Neuron (in vitro differentiated cells): Measurements from ENCODE around the gene KRTAP4-11.
"Not testable (repeated sequence)": the region's sequence is repeated elsewhere in the genome, so short reads cannot be mapped to it uniquely, and the experiment has no call there.

Source experiments
- H2AFZ ChIP-seq: one replicate; pipeline ENCODE4 v1.6.1; 2013; ENCODE audit warnings: low read depth, mild to moderate bottlenecking, inconsistent platforms, low read length, moderate library complexity
- H3K27me3 ChIP-seq: one replicate; pipeline ENCODE4 v1.6.1; 2013; ENCODE audit warnings: low read length; ENCODE audit not compliant: insufficient read depth
- H3K36me3 ChIP-seq: one replicate; pipeline ENCODE4 v1.6.1; 2013; ENCODE audit warnings: low read length; ENCODE audit not compliant: insufficient read depth
- H3K4me1 ChIP-seq: one replicate; pipeline ENCODE4 v1.6.1; 2013; ENCODE audit warnings: low read length; ENCODE audit not compliant: insufficient read depth
- H3K4me3 ChIP-seq: 2 replicates; pipeline ENCODE4 v1.5.1; 2013; ENCODE audit warnings: mild to moderate bottlenecking, low read length, moderate library complexity
- H3K9me3 ChIP-seq: one replicate; pipeline ENCODE4 v1.6.1; 2013; ENCODE audit warnings: low read length

The KRTAP4-11 gene

DNA sequence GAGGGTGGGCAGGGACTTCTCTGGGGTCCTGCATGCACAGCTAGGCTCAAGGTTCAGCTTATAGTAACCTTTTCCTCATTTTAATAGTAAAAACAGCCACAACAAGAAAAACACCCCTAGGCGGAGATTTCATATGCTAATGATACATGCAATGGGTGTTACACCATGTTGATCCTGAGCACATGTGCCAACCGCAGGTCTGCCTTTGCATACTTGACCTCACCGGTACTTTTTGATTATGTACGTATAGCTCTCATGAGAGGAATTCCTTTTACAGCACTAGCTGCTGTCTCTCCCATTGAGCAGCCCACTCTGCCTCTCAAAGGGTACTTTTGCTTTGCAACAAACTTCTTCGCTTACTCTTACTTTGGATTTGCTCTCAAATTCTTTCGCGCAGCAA, 22.1 kb downstream of the KRTAP4-11 start:
- Histone ChIP-seq H3K36me3 (no peaks in the 10 kb centered on the region), H3K27me3 (peaks cover 3% of the 10 kb centered on the region), H3K4me3 (no peak overlapping the region), H3K4me1 (no peaks in the 10 kb centered on the region), H3K9me3 (no peaks in the 10 kb centered on the region), H2AFZ (no peak overlapping the region)

- H3K4me3 ChIP-seq, H3K4me1 ChIP-seq, H3K27me3 ChIP-seq, H3K9me3 ChIP-seq, H3K36me3 ChIP-seq, H2AFZ ChIP-seq: not testable (repeated sequence)
Observed at GRCh38 chr17:41088760-41089352, 29.3 kb downstream of the KRTAP4-11 start.

DNA sequence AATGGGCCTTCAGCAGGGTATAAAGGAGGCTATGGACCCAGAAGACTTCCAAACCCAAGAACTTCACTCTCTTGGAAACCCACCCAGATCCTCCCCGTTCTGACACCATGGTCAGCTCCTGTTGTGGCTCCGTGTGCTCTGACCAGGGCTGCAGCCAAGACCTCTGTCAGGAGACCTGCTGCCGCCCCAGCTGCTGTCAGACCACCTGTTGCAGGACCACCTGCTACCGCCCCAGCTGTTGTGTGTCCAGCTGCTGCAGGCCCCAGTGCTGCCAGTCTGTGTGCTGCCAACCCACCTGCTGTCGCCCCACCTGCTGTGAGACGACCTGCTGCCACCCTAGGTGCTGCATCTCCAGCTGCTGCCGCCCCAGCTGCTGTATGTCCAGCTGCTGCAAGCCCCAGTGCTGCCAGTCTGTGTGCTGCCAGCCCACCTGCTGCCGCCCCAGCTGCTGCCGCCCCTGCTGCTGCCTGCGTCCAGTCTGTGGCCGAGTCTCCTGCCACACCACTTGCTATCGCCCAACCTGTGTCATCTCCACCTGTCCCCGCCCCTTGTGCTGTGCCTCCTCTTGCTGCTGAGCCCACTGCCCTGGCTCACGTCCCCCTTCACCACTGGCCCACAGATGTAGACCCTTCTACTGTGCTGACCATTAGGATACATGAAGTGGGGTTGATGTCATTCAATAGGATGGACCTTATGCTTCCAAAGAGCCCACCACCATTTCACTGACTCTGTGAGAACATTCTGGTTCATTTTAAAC, 33.9 kb downstream of the KRTAP4-11 start, which contains the start of gene KRTAP4-7:
Gene KRTAP4-7 (plus strand): TSS at position 51 of the 757 bp plus-strand sequence. CDS start 57 bp downstream, at position 108.
- not testable (repeated sequence) for H3K36me3 ChIP-seq, H3K4me3 ChIP-seq, H2AFZ ChIP-seq, H3K4me1 ChIP-seq, H3K27me3 ChIP-seq, H3K9me3 ChIP-seq

- H2AFZ ChIP-seq, H3K4me3 ChIP-seq, H3K4me1 ChIP-seq, H3K36me3 ChIP-seq, H3K9me3 ChIP-seq, H3K27me3 ChIP-seq: not testable (repeated sequence)
Observed at GRCh38 chr17:41083427-41083826, 34.7 kb downstream of the KRTAP4-11 start.

- H3K36me3 ChIP-seq, result no peaks in the 10 kb centered on the region
- no peaks in the 10 kb centered on the region for H3K9me3 ChIP-seq
- no peaks in the 10 kb centered on the region for H3K27me3 ChIP-seq
- H3K4me3 ChIP-seq, result no peak overlapping the region
- no peak overlapping the region for H2AFZ ChIP-seq
- H3K4me1 ChIP-seq, result no peaks in the 10 kb centered on the region
Observed at GRCh38 chr17:41082626-41083025, 35.5 kb downstream of the KRTAP4-11 start.

- no peaks in the 10 kb centered on the region for H3K27me3 ChIP-seq
- no peak overlapping the region for H3K4me3 ChIP-seq
- no peaks in the 10 kb centered on the region for H3K4me1 ChIP-seq
- no peaks in the 10 kb centered on the region for H3K9me3 ChIP-seq
- no peak overlapping the region for H2AFZ ChIP-seq
- H3K36me3 ChIP-seq, result no peaks in the 10 kb centered on the region
Observed at GRCh38 chr17:41076788-41077187, 41.4 kb downstream of the KRTAP4-11 start.

GRCh38 chr17:41073676-41074075, 44.5 kb downstream of the KRTAP4-11 start:
- no peaks in the 10 kb centered on the region for H3K36me3 ChIP-seq
- H2AFZ ChIP-seq, result no peak overlapping the region
- no peaks in the 10 kb centered on the region for H3K4me1 ChIP-seq
- H3K4me3 ChIP-seq, result no peak overlapping the region
- no peaks in the 10 kb centered on the region for H3K9me3 ChIP-seq
- H3K27me3 ChIP-seq, result no peaks in the 10 kb centered on the region

DNA sequence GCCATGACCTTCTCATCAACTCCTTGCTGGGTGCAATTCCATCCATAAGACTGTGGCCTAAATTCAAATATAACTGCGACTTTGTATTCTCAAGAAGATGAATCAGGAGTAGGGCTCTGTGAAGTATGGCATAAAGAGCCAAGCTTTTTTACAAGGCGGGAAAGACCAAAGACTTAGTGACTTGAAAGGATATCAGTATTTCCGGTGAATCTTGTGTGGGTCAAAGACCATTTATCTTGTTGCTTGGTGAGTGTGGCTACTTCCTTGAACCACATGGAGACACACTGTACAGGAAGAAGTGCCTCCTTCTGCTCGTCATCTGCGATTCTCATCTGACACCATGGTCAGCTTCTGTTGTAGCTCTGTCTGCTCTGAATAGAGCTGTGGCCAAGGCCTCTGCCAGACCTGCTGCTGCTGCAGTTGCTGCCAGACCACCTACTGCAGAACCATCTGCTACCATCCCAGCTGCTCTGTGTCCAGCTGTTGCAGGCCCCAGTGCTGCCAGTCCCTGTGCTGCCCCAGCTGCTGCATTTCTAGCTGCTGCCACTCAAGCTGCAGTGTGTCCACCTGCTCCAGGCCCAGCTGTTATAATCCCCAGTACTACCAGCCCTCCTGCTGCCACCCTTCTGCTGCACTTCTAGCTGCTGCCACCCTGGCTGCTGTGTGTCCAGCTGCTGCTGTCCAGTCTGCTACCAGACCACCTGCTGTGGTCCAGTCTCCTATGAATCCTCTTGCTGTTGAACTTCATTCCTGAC, 46.4 kb downstream of the KRTAP4-11 start:
- Histone ChIP-seq H3K9me3 (no peaks in the 10 kb centered on the region), H3K4me3 (no peak overlapping the region), H3K27me3 (no peaks in the 10 kb centered on the region), H3K4me1 (no peaks in the 10 kb centered on the region), H3K36me3 (no peaks in the 10 kb centered on the region), H2AFZ (no peak overlapping the region)

DNA sequence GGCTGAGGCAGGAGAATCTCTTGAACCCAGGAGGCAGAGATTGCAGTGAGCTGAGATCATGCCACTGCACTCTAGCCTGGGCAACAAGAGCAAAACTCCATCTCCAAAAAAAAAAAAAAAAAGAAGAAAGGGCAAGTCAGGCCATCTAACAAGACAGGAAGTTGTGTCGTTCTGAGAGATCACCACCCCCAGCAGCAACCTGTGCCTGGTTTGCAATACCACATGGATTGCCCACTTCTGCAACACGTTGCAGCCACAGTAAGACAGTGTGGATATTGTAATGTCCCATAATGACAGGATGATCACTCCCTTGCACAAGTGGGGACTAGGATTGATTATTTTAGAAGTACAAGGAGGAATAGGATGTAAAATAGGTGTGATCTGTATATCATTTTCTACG, 49.1 kb downstream of the KRTAP4-11 start:
- Histone ChIP-seq H3K4me3 (no peak overlapping the region), H3K9me3 (no peaks in the 10 kb centered on the region), H3K4me1 (no peaks in the 10 kb centered on the region), H3K36me3 (no peaks in the 10 kb centered on the region), H3K27me3 (no peaks in the 10 kb centered on the region), H2AFZ (no peak overlapping the region)

DNA sequence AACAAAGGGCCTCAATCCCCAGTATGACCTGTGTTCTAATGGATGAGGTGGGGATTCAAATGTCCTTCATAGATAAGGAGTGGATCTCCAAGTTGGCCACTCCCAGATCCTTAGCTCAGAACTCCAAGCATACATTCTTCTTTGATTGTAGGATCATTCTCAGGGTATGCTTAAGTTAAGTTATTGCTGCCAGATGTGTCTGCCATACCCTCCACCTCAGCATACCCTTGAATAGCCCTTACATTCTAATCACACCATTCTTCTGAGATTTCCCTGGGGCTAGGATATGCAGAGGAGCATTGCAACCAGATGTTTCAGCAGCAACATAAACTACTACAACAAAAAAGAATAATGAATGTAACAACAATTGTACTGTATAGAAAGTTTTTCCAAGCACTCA, 50.9 kb downstream of the KRTAP4-11 start:
- Histone ChIP-seq H3K9me3 (no peaks in the 10 kb centered on the region), H3K27me3 (no peaks in the 10 kb centered on the region), H2AFZ (no peak overlapping the region), H3K4me1 (no peaks in the 10 kb centered on the region), H3K36me3 (no peaks in the 10 kb centered on the region), H3K4me3 (no peak overlapping the region)
